Cardiac fibroblast (primary cell): ENCODE measurements around the gene PBX2.

Experiments
- DNase-seq, 2 donors: peaks; one replicate each; pipeline versions ENCODE4 v3.0.0 to v3.0.0-alpha.2; 2010; ENCODE audit warnings: low read depth in 2 of 2
- H3K4me3 ChIP-seq, 2 donors: replicated peaks in 1 of 2; 1 replicate in 1 of 2; 2 replicates in 1 of 2; pipeline ENCODE4 v1.5.1; 2011; ENCODE audit warnings: low read depth in 2 of 2, low read length in 2 of 2, mild to moderate bottlenecking in 2 of 2, moderate library complexity in 1 of 2
- TF ChIP-seq, protein P1 (sequence below): IDR thresholded peaks from one replicate; pipeline ENCODE4 v1.5.1; 2011; ENCODE audit warnings: low read depth, mild to moderate bottlenecking, low read length, inconsistent platforms

The PBX2 gene

DNA sequence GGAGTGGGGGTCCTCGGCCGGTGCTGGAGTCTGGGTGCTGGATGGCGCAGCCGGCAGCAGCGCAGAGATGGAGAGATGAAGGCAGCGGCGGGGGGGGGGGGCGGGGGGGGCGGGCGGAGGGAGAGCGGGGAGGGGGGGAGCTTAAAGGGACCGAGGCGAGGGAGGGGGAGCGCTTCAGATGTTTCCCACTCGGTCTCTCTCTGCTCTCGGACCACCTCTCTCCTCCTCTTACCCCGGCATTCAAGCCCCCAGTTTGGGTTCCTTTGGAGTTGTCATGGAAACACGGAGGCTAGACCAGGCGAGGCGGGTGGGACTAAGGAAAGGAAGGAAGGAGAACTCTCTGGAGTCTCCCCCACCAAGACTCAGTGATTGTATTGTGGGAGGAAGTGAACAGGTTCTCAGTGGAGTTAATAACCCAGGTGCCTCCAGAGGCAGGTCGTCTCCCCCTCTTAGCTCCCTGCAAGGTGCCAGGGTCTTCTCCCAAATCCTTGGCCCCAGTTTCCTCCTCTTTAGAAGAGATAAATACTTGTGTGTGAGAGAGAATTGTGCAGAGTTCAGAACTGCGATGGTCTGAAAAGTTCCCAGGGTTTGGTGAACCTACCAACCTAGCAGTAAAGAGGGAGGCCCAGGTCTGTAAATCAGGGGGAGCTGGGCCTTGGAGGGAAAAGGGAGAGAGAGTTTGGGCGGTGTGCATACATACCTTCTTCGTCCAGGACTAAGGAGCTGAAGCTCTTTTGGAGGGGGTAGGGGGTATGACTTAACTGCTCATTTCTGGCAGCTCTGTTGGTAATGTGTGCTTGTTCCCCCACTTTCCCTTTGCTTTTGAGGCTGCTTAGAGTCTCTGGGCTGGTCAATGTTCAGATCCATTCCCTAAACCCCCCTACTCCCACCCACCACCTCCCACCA is 37.9 kb downstream of the PBX2 start, which contains the start of gene PRRT1:
TSS of gene PRRT1 (minus strand) at position 77 of the 906 bp plus-strand sequence. CDS start 112 bp downstream, outside the sequence.
- no peak for DNase-seq
- TF ChIP-seq, protein P1, sequence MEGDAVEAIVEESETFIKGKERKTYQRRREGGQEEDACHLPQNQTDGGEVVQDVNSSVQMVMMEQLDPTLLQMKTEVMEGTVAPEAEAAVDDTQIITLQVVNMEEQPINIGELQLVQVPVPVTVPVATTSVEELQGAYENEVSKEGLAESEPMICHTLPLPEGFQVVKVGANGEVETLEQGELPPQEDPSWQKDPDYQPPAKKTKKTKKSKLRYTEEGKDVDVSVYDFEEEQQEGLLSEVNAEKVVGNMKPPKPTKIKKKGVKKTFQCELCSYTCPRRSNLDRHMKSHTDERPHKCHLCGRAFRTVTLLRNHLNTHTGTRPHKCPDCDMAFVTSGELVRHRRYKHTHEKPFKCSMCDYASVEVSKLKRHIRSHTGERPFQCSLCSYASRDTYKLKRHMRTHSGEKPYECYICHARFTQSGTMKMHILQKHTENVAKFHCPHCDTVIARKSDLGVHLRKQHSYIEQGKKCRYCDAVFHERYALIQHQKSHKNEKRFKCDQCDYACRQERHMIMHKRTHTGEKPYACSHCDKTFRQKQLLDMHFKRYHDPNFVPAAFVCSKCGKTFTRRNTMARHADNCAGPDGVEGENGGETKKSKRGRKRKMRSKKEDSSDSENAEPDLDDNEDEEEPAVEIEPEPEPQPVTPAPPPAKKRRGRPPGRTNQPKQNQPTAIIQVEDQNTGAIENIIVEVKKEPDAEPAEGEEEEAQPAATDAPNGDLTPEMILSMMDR: no peak
- H3K4me3 ChIP-seq: peak within 1 kb of the TSS; percentile 83 to 88

DNA sequence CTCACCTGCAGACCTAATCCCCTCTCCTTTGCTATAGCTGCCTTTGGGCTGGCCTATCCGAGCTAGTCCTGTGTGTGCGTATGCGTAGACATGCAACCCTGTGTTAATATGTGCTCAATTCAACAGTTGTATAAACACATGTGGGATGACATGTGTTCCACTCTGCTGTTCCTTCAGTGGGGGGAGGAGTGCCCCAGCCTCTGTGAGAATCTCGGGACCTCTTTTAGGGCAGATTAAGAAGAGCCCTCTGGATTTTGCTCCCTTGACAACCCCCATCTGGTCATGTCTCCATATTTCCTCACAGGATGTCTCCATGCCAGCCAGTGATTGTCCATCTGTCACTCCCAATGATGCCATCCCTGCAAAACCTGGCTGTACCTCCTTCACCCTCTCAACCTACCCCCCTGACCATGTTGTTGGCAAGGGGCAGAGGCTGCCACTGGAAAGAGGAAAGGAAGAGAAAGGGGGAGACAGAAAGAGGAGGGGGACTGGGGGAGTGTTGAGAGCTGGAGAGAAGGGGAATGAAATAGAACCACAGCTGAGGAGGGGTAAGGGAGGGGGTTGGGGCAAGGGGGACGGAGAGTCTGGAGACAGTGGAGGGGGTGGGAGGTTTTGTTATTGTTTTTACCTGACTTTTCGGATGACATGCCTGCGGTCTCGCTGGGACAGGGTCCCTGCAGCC is 38.7 kb downstream of the PBX2 start:
- no peak for DNase-seq
- TF ChIP-seq, protein P1: no peak
- peak overlapping the region; percentile 42 for H3K4me3 ChIP-seq

DNA sequence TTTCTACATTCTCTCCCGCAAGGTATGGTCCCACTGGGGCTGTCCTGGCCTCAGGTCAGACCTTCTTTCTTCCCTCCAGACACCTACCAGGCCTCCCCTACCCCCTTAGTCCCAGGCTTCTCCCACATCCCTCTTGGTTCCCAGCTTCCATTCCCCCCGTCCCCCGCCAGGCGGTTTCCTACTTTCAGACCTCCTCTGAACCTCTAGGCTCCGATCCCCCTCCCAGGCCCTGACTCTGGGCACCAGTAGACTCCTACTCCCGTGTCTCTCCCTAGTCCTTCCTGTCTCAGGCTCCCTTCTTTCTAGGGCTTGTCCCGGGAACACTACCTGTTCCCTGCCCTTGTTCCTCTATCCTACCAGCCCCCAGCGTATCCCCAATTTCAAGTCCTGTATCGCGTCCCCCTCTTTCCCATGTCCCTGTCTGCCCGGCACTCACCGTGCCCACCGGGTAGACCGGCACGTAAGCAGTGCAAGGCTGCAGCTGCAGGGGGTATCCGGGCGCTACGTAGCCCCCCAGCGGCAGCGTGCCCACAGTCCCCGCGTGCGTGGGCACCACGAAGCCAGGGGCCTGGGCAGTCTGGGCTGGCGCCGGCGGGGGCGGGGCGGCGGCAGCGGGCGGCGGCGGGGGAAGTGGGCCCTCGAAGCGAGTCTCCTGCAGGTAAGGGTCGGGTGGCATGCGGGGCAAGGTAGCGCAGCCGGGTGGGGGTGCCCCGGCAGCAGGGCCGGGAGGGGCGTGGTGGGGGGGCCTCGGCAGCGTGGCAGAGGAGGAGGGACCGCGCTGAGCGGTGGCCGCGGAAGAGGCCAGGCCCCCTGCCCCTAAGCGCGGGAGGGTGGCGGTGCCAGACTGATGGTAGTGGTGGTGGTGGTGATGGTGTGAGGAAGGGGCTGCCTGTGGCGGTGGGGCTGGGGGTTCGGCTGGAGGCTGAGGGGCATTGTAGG is 39.8 kb downstream of the PBX2 start:
- no peak overlapping the region for H3K4me3 ChIP-seq
- no peak for DNase-seq
- TF ChIP-seq, protein P1: no peak

DNA sequence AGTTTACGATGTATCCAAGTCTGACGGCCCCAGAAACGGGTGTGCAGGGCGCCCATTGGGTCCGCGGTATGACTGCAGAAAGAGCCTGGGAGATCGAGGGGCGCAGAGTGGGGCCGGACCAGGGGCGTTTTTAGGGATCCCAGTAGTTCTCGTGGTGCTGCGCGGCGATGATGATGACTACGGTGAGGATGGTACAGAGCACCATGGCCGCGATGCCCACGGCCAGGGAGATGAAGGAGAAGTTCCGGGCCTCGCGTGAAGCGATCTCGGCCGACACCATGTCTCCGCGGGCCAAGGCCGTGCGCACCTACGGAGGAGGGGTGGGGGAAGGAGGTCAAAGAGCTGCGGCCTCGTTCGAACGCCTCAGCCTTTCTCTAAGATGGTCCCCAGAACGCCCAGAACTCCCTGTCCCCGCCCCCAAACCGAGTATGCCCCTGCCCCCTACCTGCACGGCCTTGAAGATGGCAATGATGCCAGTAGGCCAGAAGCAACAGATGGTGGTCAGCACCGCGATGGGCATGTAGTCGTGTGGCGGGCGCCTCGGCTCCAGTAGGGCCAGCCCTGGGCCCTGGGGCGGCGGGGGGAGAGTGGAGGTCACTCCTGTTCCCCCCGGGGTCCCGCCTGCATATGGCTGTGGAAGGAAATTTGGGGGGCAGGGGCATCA is 40.8 kb downstream of the PBX2 start:
- H3K4me3 ChIP-seq: peak overlapping the region in 1 of 2 donors; percentile 11
- no peak for DNase-seq
- TF ChIP-seq, protein P1: no peak

DNA sequence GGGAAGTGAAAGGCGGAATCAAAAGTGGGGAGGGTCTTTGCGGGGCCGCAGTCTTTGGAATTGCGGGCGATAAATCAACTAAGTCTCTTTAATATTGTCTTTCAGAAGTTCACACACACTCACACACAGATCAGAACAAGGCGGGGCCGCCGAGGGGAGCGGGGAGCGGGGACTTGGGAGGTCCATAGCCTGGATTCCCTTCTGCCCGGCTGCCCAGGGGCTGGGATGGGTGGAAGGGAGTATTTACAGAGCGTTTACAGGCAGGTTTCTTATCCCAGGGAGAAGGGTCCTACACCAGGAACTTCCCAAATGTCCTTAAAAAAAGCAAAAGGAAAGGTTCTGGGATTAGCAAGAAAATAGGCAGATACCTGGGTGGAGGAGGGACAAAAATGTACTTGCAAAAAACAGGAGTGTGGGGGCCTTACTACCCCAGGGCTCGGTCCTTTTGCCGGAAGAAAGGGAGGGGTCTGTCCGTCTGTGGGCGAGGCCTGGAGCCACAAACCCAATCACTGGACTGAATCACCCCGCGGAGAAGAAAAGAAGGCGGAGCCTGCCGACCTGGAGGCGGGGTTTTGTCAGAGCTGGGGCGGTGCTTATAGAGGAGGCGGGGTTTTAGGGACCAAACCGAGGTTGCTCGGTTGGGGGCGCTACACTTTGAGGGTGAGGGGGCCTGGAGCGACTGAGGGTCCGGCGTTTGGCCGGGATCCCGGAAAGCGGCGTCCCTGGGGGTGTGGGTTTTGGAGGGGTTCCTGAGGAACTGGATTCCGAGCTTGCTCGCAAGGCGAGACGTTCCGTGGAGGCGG is 41.5 kb downstream of the PBX2 start:
- peak overlapping the region in 1 of 2 donors; percentile 11 for H3K4me3 ChIP-seq
- DNase-seq: peak in 1 of 2 donors; percentile 24
- TF ChIP-seq, protein P1: no peak
